Smooth muscle cell (in vitro differentiated cells): ENCODE results near the gene INHBC. TPM values are rescaled to one million over a fixed set of nuclear protein-coding genes. Genes with fewer than 3 reads are reported as not detected.
"Not testable (repeated sequence)": the region's sequence is repeated elsewhere in the genome, so short reads cannot be mapped to it uniquely, and the experiment has no call there.

Source experiments
- DNase-seq: peaks from one replicate; lab custom pipeline; 2025; ENCODE audit not compliant: unreplicated experiment; lab: John Stamatoyannopoulos, UW
- H2AFZ ChIP-seq: fragments of 200-600 bp; sonication (generic); 2 replicates; pipeline ENCODE4 v1.6.0; 2016; ENCODE audit warnings: antibody characterized with exemption, low read depth, mild to moderate bottlenecking
- H3F3A ChIP-seq: fragments of 200-600 bp; sonication (generic); 2 replicates; pipeline ENCODE4 v1.6.0; 2017; ENCODE audit warnings: antibody characterized with exemption, low read depth
- H3K27ac ChIP-seq: fragments of 200-600 bp; sonication (generic); 2 replicates; pipeline ENCODE4 v1.5.1; 2016; ENCODE audit warnings: low read depth, mild to moderate bottlenecking
- H3K27me3 ChIP-seq: fragments of 200-600 bp; sonication (generic); 2 replicates; pipeline ENCODE4 v1.6.1; 2016; ENCODE audit warnings: low read depth, mild to moderate bottlenecking
- H3K36me3 ChIP-seq: fragments of 200-600 bp; sonication (generic); 2 replicates; pipeline ENCODE4 v1.5.1; 2016; ENCODE audit warnings: low read depth
- H3K4me1 ChIP-seq: fragments of 200-600 bp; sonication (generic); 2 replicates; pipeline ENCODE4 v1.5.1; 2016; ENCODE audit warnings: low read depth
- H3K4me2 ChIP-seq: fragments of 200-600 bp; sonication (generic); 2 replicates; pipeline ENCODE4 v1.6.0; 2016; ENCODE audit warnings: mild to moderate bottlenecking
- H3K4me3 ChIP-seq: fragments of 200-600 bp; sonication (generic); 2 replicates; pipeline ENCODE4 v1.5.1; 2016; ENCODE audit warnings: mild to moderate bottlenecking
- H3K79me2 ChIP-seq: fragments of 200-600 bp; sonication (generic); 2 replicates; pipeline ENCODE4 v1.6.0; 2016; ENCODE audit warnings: low read depth, mild to moderate bottlenecking
- H3K9ac ChIP-seq: fragments of 200-600 bp; sonication (generic); 2 replicates; pipeline ENCODE4 v1.6.0; 2016; ENCODE audit warnings: low read depth
- H3K9me3 ChIP-seq: fragments of 200-600 bp; sonication (generic); replicated peaks from 2 replicates; pipeline ENCODE4 v1.5.1; 2016; ENCODE audit warnings: low read depth
- H4K20me1 ChIP-seq: fragments of 200-600 bp; sonication (generic); 2 replicates; pipeline ENCODE4 v1.6.0; 2016; ENCODE audit warnings: low read depth
- CTCF ChIP-seq: fragments of 200-600 bp; sonication (generic); IDR thresholded peaks from 2 replicates; pipeline ENCODE4 v1.5.1; 2017; ENCODE audit warnings: borderline replicate concordance, mild to moderate bottlenecking, antibody characterized with exemption; ENCODE audit not compliant: insufficient read depth, poor library complexity, severe bottlenecking
- WGBS: methylation state at CpG from one replicate; pipeline ENCODE4 v1.1.7; 2016; ENCODE audit warnings: low lambda C conversion rate; 5-methylcytosine and 5-hydroxymethylcytosine counted together
- polyA plus RNA-seq: library from polyadenylated mRNA; unstranded; fragments of >200 nt; fragmentation: Nextera tagmentation; extraction: Ambion mirVana; gene quantifications from 2 replicates; pipeline ENCODE4 v1.2.1, GENCODE V29; 2016
- total RNA-seq: library from RNA; depleted of rRNA; stranded (reverse); fragments of >200 nt; gene quantifications from 2 replicates; pipeline ENCODE4 v1.2.3, GENCODE V29; 2014

Gene INHBC
- total and polyA plus RNA-seq, 2 experiments from 2014 or later: 0.42 TPM; not detected in 1

- WGBS: 64% methylated on average over 3 of the region's 3 CpGs
- H3K4me1 ChIP-seq: peaks cover 11% of the 10 kb centered on the region
Observed at GRCh38 chr12:57433370-57433769, 1.2 kb upstream of the INHBC start.

DNA sequence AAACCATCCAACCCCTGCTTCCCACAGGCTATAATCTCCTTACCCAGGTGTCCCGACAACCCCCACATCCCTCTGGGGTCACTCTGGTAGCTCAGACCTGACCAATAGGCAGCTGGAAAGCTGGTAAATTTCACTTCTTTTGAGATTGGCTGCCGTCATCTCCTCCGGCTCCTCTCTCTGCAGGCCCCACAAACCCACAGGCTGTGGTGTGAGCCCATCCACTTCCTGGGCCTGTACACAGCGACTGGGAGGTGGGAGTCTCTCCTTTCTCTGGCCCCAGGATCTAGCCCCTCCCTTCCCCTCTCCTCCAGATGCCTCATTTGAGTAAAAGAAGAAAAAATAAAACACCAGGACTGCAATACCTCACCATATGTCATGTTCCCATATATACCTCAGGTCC lies 709 bp downstream of the INHBC start:
- Histone ChIP-seq H3K27ac (no peak overlapping the region), H3K4me1 (peaks cover 6% of the 10 kb centered on the region), H2AFZ (no peak overlapping the region), H3K36me3 (no peaks in the 10 kb centered on the region), H4K20me1 (no peaks in the 10 kb centered on the region), H3F3A (no peaks in the 10 kb centered on the region), H3K9ac (no peak overlapping the region), H3K27me3 (no peaks in the 10 kb centered on the region), H3K79me2 (no peaks in the 10 kb centered on the region), H3K9me3 (no peaks in the 10 kb centered on the region), H3K4me3 (no peak overlapping the region), H3K4me2 (no peak overlapping the region)
- WGBS: 81% methylated on average over 4 of the region's 4 CpGs
- no peak for TF ChIP-seq CTCF
- no peak for DNase-seq

More at GRCh38 chr12:57433370-57433769, 1.2 kb upstream of the INHBC start:
- peaks cover 14% of the 10 kb centered on the region for H3K79me2 ChIP-seq
- H2AFZ ChIP-seq: no peak overlapping the region
- no peaks in the 10 kb centered on the region for H3K36me3 ChIP-seq
- no peak overlapping the region for H3K4me3 ChIP-seq
- no peak for TF ChIP-seq CTCF
- H3K27ac ChIP-seq: no peak overlapping the region
- no peaks in the 10 kb centered on the region for H3K9me3 ChIP-seq
- DNase-seq: no peak
- no peak overlapping the region for H3K4me2 ChIP-seq
- no peaks in the 10 kb centered on the region for H3F3A ChIP-seq
- no peak overlapping the region for H3K9ac ChIP-seq
- H3K27me3 ChIP-seq: no peaks in the 10 kb centered on the region
- no peaks in the 10 kb centered on the region for H4K20me1 ChIP-seq

DNA sequence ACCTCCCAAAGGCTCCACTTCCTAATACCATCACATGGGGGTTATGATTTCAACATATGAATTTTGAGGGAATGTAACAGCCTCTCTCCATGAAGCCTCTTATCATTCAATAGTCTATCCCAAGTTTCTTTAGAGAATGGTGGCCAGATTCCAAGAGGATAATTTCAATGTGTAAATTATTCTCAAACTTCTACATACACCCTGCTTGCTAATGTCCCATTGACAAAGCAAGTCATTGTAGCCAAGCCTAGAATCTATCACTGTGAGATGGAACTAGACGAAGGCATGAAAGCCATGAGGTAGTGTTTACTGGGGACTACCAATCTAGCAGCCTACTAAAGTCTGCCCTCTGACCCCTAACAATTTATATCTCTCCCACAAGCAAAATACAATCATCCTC lies 3.8 kb downstream of the INHBC start:
- Histone ChIP-seq H3K9ac (no peak overlapping the region), H3K79me2 (no peaks in the 10 kb centered on the region), H3K4me1 (no peaks in the 10 kb centered on the region), H2AFZ (no peak overlapping the region), H3F3A (no peaks in the 10 kb centered on the region), H4K20me1 (no peaks in the 10 kb centered on the region), H3K27me3 (no peaks in the 10 kb centered on the region), H3K4me2 (no peak overlapping the region), H3K4me3 (no peak overlapping the region), H3K9me3 (no peaks in the 10 kb centered on the region), H3K36me3 (no peaks in the 10 kb centered on the region), H3K27ac (no peak overlapping the region)
- DNase-seq: no peak
- no peak for TF ChIP-seq CTCF
- 95% methylated on average over 1 of the region's 1 CpG for WGBS

DNA sequence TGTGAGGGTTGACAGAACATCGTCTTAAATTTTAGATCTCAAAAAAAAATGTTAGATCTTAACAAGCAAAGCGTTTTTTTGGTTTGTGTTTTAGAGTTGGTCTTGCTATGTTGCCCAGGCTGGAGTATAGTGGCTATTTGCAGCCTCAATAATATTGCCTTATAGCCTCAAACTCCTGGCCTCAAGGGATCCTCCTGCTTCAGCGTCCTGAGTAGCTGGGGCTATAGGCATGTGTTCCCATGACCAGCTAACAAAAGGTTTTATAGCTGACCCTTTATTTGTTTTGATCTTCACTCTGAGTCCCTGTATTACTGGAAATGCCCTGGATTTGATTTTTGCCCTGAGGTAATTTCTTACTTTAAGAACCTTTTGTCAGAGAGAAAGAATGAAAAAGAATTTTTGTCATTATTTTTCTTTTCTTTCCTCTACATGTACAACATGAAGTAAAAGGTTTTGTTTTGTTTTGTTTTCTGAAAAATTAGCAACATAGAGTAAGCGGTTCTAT lies 5.2 kb downstream of the INHBC start:
- no peaks in the 10 kb centered on the region for H3F3A ChIP-seq
- no peaks in the 10 kb centered on the region for H3K27me3 ChIP-seq
- no peaks in the 10 kb centered on the region for H3K36me3 ChIP-seq
- H3K9ac ChIP-seq: no peak overlapping the region
- no peak for TF ChIP-seq CTCF
- no peak overlapping the region for H3K4me3 ChIP-seq
- H2AFZ ChIP-seq: no peak overlapping the region
- no peaks in the 10 kb centered on the region for H3K9me3 ChIP-seq
- WGBS: 80% methylated on average over 4 of the region's 4 CpGs
- no peak for DNase-seq
- H3K4me2 ChIP-seq: no peak overlapping the region
- no peak overlapping the region for H3K27ac ChIP-seq
- no peaks in the 10 kb centered on the region for H3K4me1 ChIP-seq
- H4K20me1 ChIP-seq: no peaks in the 10 kb centered on the region
- H3K79me2 ChIP-seq: no peaks in the 10 kb centered on the region

DNA sequence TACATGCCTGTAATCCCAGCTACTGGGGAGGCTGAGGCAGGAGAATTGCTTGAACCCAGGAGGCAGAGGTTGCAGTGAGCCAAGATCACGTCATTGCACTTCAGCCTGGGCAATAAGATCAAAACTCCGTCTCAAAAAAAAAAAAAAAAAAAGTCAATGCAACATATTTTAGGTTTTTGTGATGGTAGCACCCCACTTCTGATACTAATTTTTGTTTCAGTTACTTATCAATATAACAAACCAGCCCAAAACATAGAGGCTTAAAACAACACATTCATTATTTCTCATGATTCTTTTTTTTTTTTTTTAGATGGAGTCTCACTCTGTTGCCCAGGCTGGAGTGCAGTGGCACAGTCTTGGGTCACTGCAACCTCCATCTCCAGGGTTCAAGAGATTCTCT lies 6.8 kb downstream of the INHBC start:
- H3K4me2 ChIP-seq, H3K27me3 ChIP-seq, H4K20me1 ChIP-seq, DNase-seq, H3K4me1 ChIP-seq, H3K4me3 ChIP-seq, H3F3A ChIP-seq, H2AFZ ChIP-seq, H3K27ac ChIP-seq, H3K79me2 ChIP-seq, H3K9me3 ChIP-seq, H3K9ac ChIP-seq, H3K36me3 ChIP-seq: not testable (repeated sequence)
- 90% methylated on average over 2 of the region's 2 CpGs for WGBS
